ENCODE measurements around the gene PCSK7.

DNA sequence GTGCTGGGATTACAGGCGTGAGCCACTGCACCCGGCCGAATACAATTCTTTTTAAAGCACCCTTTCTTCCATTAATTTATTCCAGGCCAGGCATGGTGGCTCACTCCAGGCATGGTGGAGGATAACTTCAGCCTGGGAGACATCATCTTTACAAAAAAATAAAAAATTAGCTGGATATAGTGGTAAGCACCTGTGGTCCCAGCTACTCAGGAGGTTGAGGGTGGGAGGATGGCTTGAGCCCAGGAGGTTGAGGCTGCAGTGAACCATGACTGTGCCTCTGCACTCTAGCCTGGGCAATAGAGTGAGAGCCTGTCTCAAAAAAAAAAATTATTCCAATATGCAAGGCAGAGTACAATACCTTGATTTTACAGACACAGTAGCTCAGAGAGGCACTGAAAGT, 21.3 kb downstream of the PCSK7 start:
- TF ChIP-seq, protein P1, sequence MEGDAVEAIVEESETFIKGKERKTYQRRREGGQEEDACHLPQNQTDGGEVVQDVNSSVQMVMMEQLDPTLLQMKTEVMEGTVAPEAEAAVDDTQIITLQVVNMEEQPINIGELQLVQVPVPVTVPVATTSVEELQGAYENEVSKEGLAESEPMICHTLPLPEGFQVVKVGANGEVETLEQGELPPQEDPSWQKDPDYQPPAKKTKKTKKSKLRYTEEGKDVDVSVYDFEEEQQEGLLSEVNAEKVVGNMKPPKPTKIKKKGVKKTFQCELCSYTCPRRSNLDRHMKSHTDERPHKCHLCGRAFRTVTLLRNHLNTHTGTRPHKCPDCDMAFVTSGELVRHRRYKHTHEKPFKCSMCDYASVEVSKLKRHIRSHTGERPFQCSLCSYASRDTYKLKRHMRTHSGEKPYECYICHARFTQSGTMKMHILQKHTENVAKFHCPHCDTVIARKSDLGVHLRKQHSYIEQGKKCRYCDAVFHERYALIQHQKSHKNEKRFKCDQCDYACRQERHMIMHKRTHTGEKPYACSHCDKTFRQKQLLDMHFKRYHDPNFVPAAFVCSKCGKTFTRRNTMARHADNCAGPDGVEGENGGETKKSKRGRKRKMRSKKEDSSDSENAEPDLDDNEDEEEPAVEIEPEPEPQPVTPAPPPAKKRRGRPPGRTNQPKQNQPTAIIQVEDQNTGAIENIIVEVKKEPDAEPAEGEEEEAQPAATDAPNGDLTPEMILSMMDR (IDR thresholded peaks at IDR 0.05): no peak
- TF ChIP-seq POLR2A (IDR thresholded peaks at IDR 0.05): no peak

All from body of pancreas (tissue), 4 donors.